Stomach (tissue), 9 donors: Measurements from ENCODE around the gene HEMGN. TPM values are rescaled to one million over a fixed set of nuclear protein-coding genes. Genes with fewer than 3 reads are reported as not detected.
A peak's percentile ranks its signal among the peaks of the same experiment; 100 is the strongest.

Source experiments
- DNase-seq, 2 donors: peaks; one replicate each; pipeline versions ENCODE4 v3.0.0 to v3.0.0-alpha.2; 2013 to 2019
- H3K27ac ChIP-seq, 5 donors: fragments of 200-600 bp in 4 of 5; sonication (generic) in 4 of 5; one replicate each; pipeline ENCODE4 v1.5.1; 2013 to 2019; ENCODE audit warnings: mild to moderate bottlenecking in 1 of 5, moderate library complexity in 1 of 5
- H3K27me3 ChIP-seq, 3 donors: fragments of 200-600 bp; sonication (generic); one replicate each; pipeline ENCODE4 v1.5.1; 2017 to 2019; ENCODE audit warnings: mixed run types in 1 of 3
- H3K36me3 ChIP-seq, 4 donors: fragments of 200-600 bp; sonication (generic); 1 replicate in 3 of 4; 2 replicates in 1 of 4; pipeline ENCODE4 v1.5.1; 2016 to 2019
- H3K4me1 ChIP-seq, 4 donors: fragments of 200-600 bp; sonication (generic); one replicate each; pipeline ENCODE4 v1.5.1; 2016 to 2019
- H3K4me3 ChIP-seq, 4 donors: fragments of 200-600 bp; sonication (generic) in 3 of 4; one replicate each; pipeline ENCODE4 v1.5.1; 2016 to 2019; ENCODE audit warnings: mild to moderate bottlenecking in 1 of 4
- H3K9me3 ChIP-seq, 4 donors: fragments of 200-600 bp; sonication (generic); one replicate each; pipeline ENCODE4 v1.5.1; 2016 to 2019
- CTCF ChIP-seq, 7 experiments: fragments of 450-650 bp in 4 of 7; fragments of 200-600 bp in 3 of 7; sonication (generic) in 3 of 7; IDR thresholded peaks; one replicate each; pipeline ENCODE4 v1.5.1; 2016 to 2019; ENCODE audit warnings: antibody characterized with exemption in 7 of 7, control low read depth in 2 of 7, mild to moderate bottlenecking in 1 of 7
- EP300 ChIP-seq: sonication (generic); formaldehyde crosslinking; IDR thresholded peaks from one replicate; pipeline ENCODE4 v1.6.1; 2017; ENCODE audit warnings: antibody characterized with exemption
- POLR2A ChIP-seq, 4 donors: fragments of 450-650 bp; IDR thresholded peaks; one replicate each; pipeline ENCODE4 v1.6.1; 2016; ENCODE audit warnings: antibody characterized with exemption in 4 of 4, control low read depth in 2 of 4, mild to moderate bottlenecking in 1 of 4, moderate library complexity in 1 of 4
- POLR2AphosphoS5 ChIP-seq, 3 donors: sonication (generic); formaldehyde crosslinking; IDR thresholded peaks; one replicate each; pipeline ENCODE4 v1.6.1; 2016; ENCODE audit warnings: antibody characterized with exemption in 3 of 3
- WGBS, 5 donors: extraction: QIAGEN DNeasy Blood & Tissue Kit in 3 of 5; methylation state at CpG; one replicate each; pipeline versions ENCODE4 v1.1.5 to v1.1.7; 2013 to 2018; 5-methylcytosine and 5-hydroxymethylcytosine counted together
- intact Hi-C: fragments of 100-400 bp; cut with DNase I; formaldehyde crosslinking; loops from one replicate; pipeline ENCODE4 v1.15.1; 2023; ENCODE audit warnings: low total_unique reads
- polyA plus RNA-seq, 3 donors: library from polyadenylated mRNA; stranded (reverse); fragments of 200-250 nt; gene quantifications; one replicate each; pipeline ENCODE4 v1.2.3, GENCODE V29; 2013
- total RNA-seq, 5 donors: library from RNA; depleted of rRNA; stranded (reverse); fragments of >200 nt; gene quantifications; one replicate each; pipeline versions ENCODE4 v1.1.0 to v1.2.3, GENCODE V29; 2014 to 2016
- donor health status: healthy with polysubstance abuse.
- donor health status: Bipolar disorder and iron deficiency.
- donor health status: healthy.

HEMGN gene
- total and polyA plus RNA-seq, 8 donors = 1.8 TPM; not detected in 7

GRCh38 chr9:97918611-97919010, 19.4 kb downstream of the HEMGN start:
- Histone ChIP-seq H3K4me3 (no peak overlapping the region), H3K9me3 (no peaks in the 10 kb centered on the region), H3K27me3 (no peaks in the 10 kb centered on the region), H3K4me1 (peaks cover 6 to 44% (median 35%) of the 10 kb centered on the region in 4 donors), H3K27ac (peak overlapping the region in 1 of 5 donors; percentile 3), H3K36me3 (peaks cover under 1 to 25% (median 24%) of the 10 kb centered on the region in 4 donors)
- no peak for DNase-seq
- intact Hi-C loops = no loop called here
- no peak for TF ChIP-seq EP300
- no peak for TF ChIP-seq CTCF (IDR thresholded peaks at IDR 0.05)
- TF ChIP-seq POLR2A (IDR thresholded peaks at IDR 0.05) = no peak
- TF ChIP-seq POLR2AphosphoS5 (IDR thresholded peaks at IDR 0.05) = no peak
- WGBS, 5 donors = 79 to 87% (median 83%) methylated on average over 4 of the region's 4 CpGs

GRCh38 chr9:97911970-97912369, 26.0 kb downstream of the HEMGN start:
- Histone ChIP-seq H3K4me3 (no peak overlapping the region), H3K9me3 (no peaks in the 10 kb centered on the region), H3K36me3 (peaks cover 18 to 90% (median 87%) of the 10 kb centered on the region in 4 donors), H3K27ac (no peak overlapping the region), H3K27me3 (no peaks in the 10 kb centered on the region), H3K4me1 (peaks cover 6 to 35% (median 15%) of the 10 kb centered on the region in 4 donors)
- 24 to 67% (median 41%) methylated on average over 1 of the region's 1 CpG for WGBS, 5 donors
- TF ChIP-seq CTCF (IDR thresholded peaks at IDR 0.05) = peak in 1 of 7 experiments; percentile 5
- TF ChIP-seq POLR2A (IDR thresholded peaks at IDR 0.05) = no peak
- intact Hi-C loops = no loop called here
- DNase-seq = no peak

- intact Hi-C loops = no loop called here
- 80 to 93% (median 86%) methylated on average over 2 of the region's 2 CpGs for WGBS, 5 donors
These were observed 26.4 kb downstream of the HEMGN start for GRCh38 chr9:97911528-97911927.

GRCh38 chr9:97910357-97910756, 27.6 kb downstream of the HEMGN start:
- H3K27ac ChIP-seq = no peak overlapping the region
- H3K4me3 ChIP-seq = no peak overlapping the region
- H3K9me3 ChIP-seq = no peaks in the 10 kb centered on the region
- no peaks in the 10 kb centered on the region for H3K27me3 ChIP-seq
- no peak for DNase-seq
- H3K36me3 ChIP-seq = peaks cover 19 to 95% (median 85%) of the 10 kb centered on the region in 4 donors
- no peak for TF ChIP-seq EP300
- TF ChIP-seq POLR2A (IDR thresholded peaks at IDR 0.05) = no peak
- TF ChIP-seq CTCF (IDR thresholded peaks at IDR 0.05) = no peak
- no peak for TF ChIP-seq POLR2AphosphoS5 (IDR thresholded peaks at IDR 0.05)
- 89 to 92% (median 91%) methylated on average over 6 of the region's 6 CpGs for WGBS, 5 donors
- H3K4me1 ChIP-seq = peaks cover 6 to 49% (median 21%) of the 10 kb centered on the region in 4 donors
- intact Hi-C loops = no loop called here

More at GRCh38 chr9:97911528-97911927, 26.4 kb downstream of the HEMGN start:
- TF ChIP-seq EP300 = no peak
- no peak for TF ChIP-seq CTCF (IDR thresholded peaks at IDR 0.05)
- TF ChIP-seq POLR2AphosphoS5 (IDR thresholded peaks at IDR 0.05) = no peak
- no peak for TF ChIP-seq POLR2A (IDR thresholded peaks at IDR 0.05)
- Histone ChIP-seq H3K9me3 (no peaks in the 10 kb centered on the region), H3K36me3 (peaks cover 19 to 94% (median 88%) of the 10 kb centered on the region in 4 donors), H3K27ac (no peak overlapping the region), H3K4me3 (no peak overlapping the region), H3K27me3 (no peaks in the 10 kb centered on the region), H3K4me1 (peaks cover 6 to 38% (median 17%) of the 10 kb centered on the region in 4 donors)
- no peak for DNase-seq
